HUES48 (cell line): Measurements from ENCODE around the gene UPF3B.
A peak's percentile ranks its signal among the peaks of the same experiment; 100 is the strongest.
"Not testable (repeated sequence)": the region's sequence is repeated elsewhere in the genome, so short reads cannot be mapped to it uniquely, and the experiment has no call there.

Source experiments
- H3K27ac ChIP-seq: one replicate; pipeline ENCODE4 v1.7.0; 2013; ENCODE audit warnings: low read depth, low read length, inconsistent platforms
- H3K27me3 ChIP-seq: 2 replicates; pipeline ENCODE4 v1.6.1; 2013; ENCODE audit warnings: mild to moderate bottlenecking, low read length; ENCODE audit not compliant: control insufficient read depth, insufficient read depth
- H3K36me3 ChIP-seq: 2 replicates; pipeline ENCODE4 v1.6.1; 2013; ENCODE audit warnings: low read length; ENCODE audit not compliant: control insufficient read depth, insufficient read depth
- H3K4me1 ChIP-seq: 2 replicates; pipeline ENCODE4 v1.6.1; 2013; ENCODE audit warnings: mild to moderate bottlenecking, low read length; ENCODE audit not compliant: control insufficient read depth, insufficient read depth
- H3K4me3 ChIP-seq: 2 replicates; pipeline ENCODE4 v1.5.1; 2013; ENCODE audit warnings: mild to moderate bottlenecking, low read depth, low read length
- H3K9ac ChIP-seq: 2 replicates; pipeline ENCODE4 v1.6.1; 2013; ENCODE audit warnings: mild to moderate bottlenecking, low read depth, low read length, moderate library complexity
- H3K9me3 ChIP-seq: 2 replicates; pipeline ENCODE4 v1.6.1; 2013; ENCODE audit warnings: low read length; ENCODE audit not compliant: control insufficient read depth, insufficient read depth

UPF3B gene

GRCh38 chrX:119880076-119880475 lies 27.3 kb upstream of the UPF3B start:
- no peak overlapping the region for H3K27ac ChIP-seq
- H3K4me1 ChIP-seq, result no peaks in the 10 kb centered on the region
- peaks cover 26% of the 10 kb centered on the region; the same call in 1 of the 2 replicates for H3K9me3 ChIP-seq
- no peaks in the 10 kb centered on the region for H3K27me3 ChIP-seq
- H3K36me3 ChIP-seq, result peaks cover 18% of the 10 kb centered on the region
- no peak overlapping the region for H3K4me3 ChIP-seq
- no peak overlapping the region for H3K9ac ChIP-seq

DNA sequence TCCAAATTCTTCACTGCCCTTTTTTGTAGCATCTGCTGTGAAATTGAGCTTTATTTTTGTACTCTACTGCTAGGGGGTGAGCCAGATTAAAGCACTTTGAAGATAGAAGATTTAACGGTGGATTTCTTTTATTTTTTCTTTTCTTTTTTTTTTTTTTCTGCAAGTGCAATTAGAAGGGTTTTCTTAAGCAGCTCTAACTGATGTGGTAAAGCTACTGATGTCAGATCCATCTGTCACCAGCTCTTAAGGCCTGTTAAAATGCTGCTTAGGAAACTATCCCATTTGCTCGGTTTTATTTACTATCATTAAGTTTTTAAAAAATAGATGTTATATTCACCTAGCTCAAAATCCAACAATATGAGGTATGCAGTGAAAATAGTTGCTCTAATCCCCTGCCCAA lies 26.0 kb upstream of the UPF3B start:
- Histone ChIP-seq H3K27ac (no peak overlapping the region), H3K4me3 (no peak overlapping the region), H3K9ac (no peak overlapping the region), H3K9me3 (peaks cover 23% of the 10 kb centered on the region; the same call in 1 of the 2 replicates), H3K36me3 (peaks cover 21% of the 10 kb centered on the region), H3K4me1 (no peaks in the 10 kb centered on the region), H3K27me3 (no peaks in the 10 kb centered on the region)

GRCh38 chrX:119871599-119872395 lies 19.0 kb upstream of the UPF3B start, which contains the start of the genes NDUFA1 and RNF113A:
TSS of gene NDUFA1 (plus strand) at chrX:119871832. CDS start at chrX:119871912, 80 bp downstream.
TSS of gene RNF113A (minus strand) at chrX:119871733. CDS start at chrX:119871613, 120 bp downstream.
- Histone ChIP-seq H3K9ac (peak within 1 kb of the TSS; percentile 84), H3K27me3 (no peaks in the 10 kb centered on the region), H3K4me1 (no peaks in the 10 kb centered on the region), H3K36me3 (peaks cover 13% of the 10 kb centered on the region), H3K27ac (peak within 1 kb of the TSS; percentile 91), H3K4me3 (peak within 1 kb of the TSS; percentile 93), H3K9me3 (peaks cover 15% of the 10 kb centered on the region)

DNA sequence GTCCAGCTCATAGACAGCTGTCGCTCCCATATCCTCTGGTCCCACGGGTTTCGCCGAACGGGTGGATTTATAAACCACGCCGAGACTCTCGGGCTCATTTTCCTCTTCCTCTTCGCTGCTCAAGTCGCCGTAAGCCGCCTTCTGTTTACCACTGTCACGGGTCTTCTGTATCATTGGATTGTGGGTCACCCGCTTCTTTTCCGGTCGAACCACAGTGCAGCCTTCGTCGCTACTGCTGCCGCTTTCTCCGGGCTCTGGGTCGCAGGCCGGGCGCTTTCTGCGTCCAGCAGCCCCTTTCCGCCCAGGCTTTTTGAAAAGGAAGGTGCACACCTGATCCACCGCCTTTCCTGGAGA lies 18.5 kb upstream of the UPF3B start:
- Histone ChIP-seq H3K36me3 (peaks cover 8% of the 10 kb centered on the region; the same call in 1 of the 2 replicates), H3K9ac (peak overlapping the region; percentile 84; the same call in 1 of the 2 replicates), H3K4me1 (no peaks in the 10 kb centered on the region), H3K9me3 (peaks cover 17% of the 10 kb centered on the region), H3K27me3 (no peaks in the 10 kb centered on the region), H3K27ac (peak overlapping the region; percentile 91), H3K4me3 (peak overlapping the region; percentile 93)

GRCh38 chrX:119870626-119871131 lies 17.9 kb upstream of the UPF3B start:
- peak overlapping the region; percentile 93 for H3K4me3 ChIP-seq
- H3K27ac ChIP-seq, result no peak overlapping the region
- H3K9me3 ChIP-seq, result peaks cover 15% of the 10 kb centered on the region
- peak overlapping the region; percentile 84; the same call in 1 of the 2 replicates for H3K9ac ChIP-seq
- 0 out of 2 replicates have a peak, but pooled peaks cover 6% of the 10 kb centered on the region for H3K36me3 ChIP-seq
- no peaks in the 10 kb centered on the region for H3K4me1 ChIP-seq
- H3K27me3 ChIP-seq, result no peaks in the 10 kb centered on the region

- H3K9me3 ChIP-seq, result peaks cover 53% of the 10 kb centered on the region
- peaks cover 21% of the 10 kb centered on the region for H3K36me3 ChIP-seq
- H3K9ac ChIP-seq, result peak overlapping the region; percentile 39; the same call in 1 of the 2 replicates
- peak overlapping the region; percentile 61 for H3K4me3 ChIP-seq
- H3K27ac ChIP-seq, result peak overlapping the region; percentile 78
- H3K4me1 ChIP-seq, result no peaks in the 10 kb centered on the region
- no peaks in the 10 kb centered on the region for H3K27me3 ChIP-seq
These were observed 681 bp upstream of the UPF3B start for GRCh38 chrX:119853444-119853843.

GRCh38 chrX:119833905-119834304 lies 18.9 kb downstream of the UPF3B start:
- H3K4me3 ChIP-seq, result no peak overlapping the region
- no peaks in the 10 kb centered on the region for H3K27me3 ChIP-seq
- H3K9ac ChIP-seq, result no peak overlapping the region
- peaks cover 74% of the 10 kb centered on the region for H3K36me3 ChIP-seq
- peaks cover 26% of the 10 kb centered on the region for H3K9me3 ChIP-seq
- H3K27ac ChIP-seq, result no peak overlapping the region
- H3K4me1 ChIP-seq, result no peaks in the 10 kb centered on the region

- H3K36me3 ChIP-seq, result peaks cover 28% of the 10 kb centered on the region
- H3K4me3 ChIP-seq, result no peak overlapping the region
- no peaks in the 10 kb centered on the region for H3K4me1 ChIP-seq
- H3K27me3 ChIP-seq, result no peaks in the 10 kb centered on the region
- H3K9me3 ChIP-seq, result peaks cover 6% of the 10 kb centered on the region
- no peak overlapping the region for H3K9ac ChIP-seq
- H3K27ac ChIP-seq, result no peak overlapping the region
These were observed 24.3 kb downstream of the UPF3B start for GRCh38 chrX:119828446-119828845.

GRCh38 chrX:119826399-119826959 lies 26.3 kb downstream of the UPF3B start:
- H3K27ac ChIP-seq, result no peak overlapping the region
- no peaks in the 10 kb centered on the region for H3K4me1 ChIP-seq
- no peak overlapping the region for H3K9ac ChIP-seq
- H3K36me3 ChIP-seq, result peaks cover 14% of the 10 kb centered on the region
- H3K27me3 ChIP-seq, result no peaks in the 10 kb centered on the region
- no peak overlapping the region for H3K4me3 ChIP-seq
- H3K9me3 ChIP-seq, result peaks cover 6% of the 10 kb centered on the region; the same call in 1 of the 2 replicates

- not testable (repeated sequence) for H3K36me3 ChIP-seq, H3K4me1 ChIP-seq, H3K9me3 ChIP-seq
These were observed 28.5 kb downstream of the UPF3B start for GRCh38 chrX:119824221-119824620.

GRCh38 chrX:119821703-119822102 lies 31.1 kb downstream of the UPF3B start:
- H3K27ac ChIP-seq, H3K9ac ChIP-seq, H3K27me3 ChIP-seq, H3K4me3 ChIP-seq, H3K36me3 ChIP-seq, H3K4me1 ChIP-seq: not testable (repeated sequence)
- peaks cover 13% of the 10 kb centered on the region for H3K9me3 ChIP-seq

More at GRCh38 chrX:119824221-119824620, 28.5 kb downstream of the UPF3B start:
- not testable (repeated sequence) for H3K9ac ChIP-seq, H3K4me3 ChIP-seq, H3K27ac ChIP-seq, H3K27me3 ChIP-seq
